Neural cell (in vitro differentiated cells): ENCODE measurements around the gene ADGRL1. TPM values are rescaled to one million over a fixed set of nuclear protein-coding genes. Genes with fewer than 3 reads are reported as not detected.

Source experiments
- H2AFZ ChIP-seq: fragments of 200-600, 300-800 bp; sonication (generic), shearing (Covaris generic); 2 replicates; pipeline ENCODE4 v1.6.0; 2014; ENCODE audit warnings: low read depth, mild to moderate bottlenecking, antibody characterized with exemption, low read length, moderate library complexity
- H3F3A ChIP-seq: fragments of 200-600 bp; shearing (Covaris generic); 2 replicates; pipeline ENCODE4 v1.6.1; 2016; ENCODE audit warnings: mild to moderate bottlenecking, moderate library complexity, mixed read lengths, antibody characterized with exemption, low read length; ENCODE audit not compliant: insufficient read depth, poor library complexity, severe bottlenecking
- H3K27ac ChIP-seq: fragments of 200-600, 300-800 bp; sonication (generic), shearing (Covaris generic); 2 replicates; pipeline ENCODE4 v1.5.1; 2014; ENCODE audit warnings: mild to moderate bottlenecking, low read length, moderate library complexity
- H3K27me3 ChIP-seq: fragments of 300-800, 200-600 bp; sonication (generic), shearing (Covaris generic); 2 replicates; pipeline ENCODE4 v1.6.0; 2014; ENCODE audit warnings: mild to moderate bottlenecking, low read depth, low read length, moderate library complexity; ENCODE audit not compliant: insufficient read depth
- H3K36me3 ChIP-seq: fragments of 300-800, 200-600 bp; sonication (generic), shearing (Covaris generic); 2 replicates; pipeline ENCODE4 v1.5.1; 2014; ENCODE audit warnings: mild to moderate bottlenecking, antibody characterized with exemption, low read length, moderate library complexity; ENCODE audit not compliant: insufficient read depth
- H3K4me2 ChIP-seq: fragments of 300-800, 200-600 bp; sonication (generic), shearing (Covaris generic); 2 replicates; pipeline ENCODE4 v1.6.0; 2014; ENCODE audit warnings: mild to moderate bottlenecking, low read length
- H3K4me3 ChIP-seq: fragments of 300-800, 200-600 bp; sonication (generic), shearing (Covaris generic); 2 replicates; pipeline ENCODE4 v1.5.1; 2014; ENCODE audit warnings: mild to moderate bottlenecking, low read length, moderate library complexity
- H3K79me2 ChIP-seq: fragments of 200-600 bp; shearing (Covaris generic); replicated peaks from 2 replicates; pipeline ENCODE4 v1.6.0; 2014; ENCODE audit warnings: mild to moderate bottlenecking, low read length, moderate library complexity; ENCODE audit not compliant: insufficient read depth
- H3K9ac ChIP-seq: fragments of 300-800, 200-600 bp; sonication (generic), shearing (Covaris generic); 2 replicates; pipeline ENCODE4 v1.6.1; 2016; ENCODE audit warnings: mild to moderate bottlenecking, low read length, mixed read lengths
- H3K9me2 ChIP-seq: fragments of 200-600 bp; shearing (Covaris generic); 2 replicates; pipeline ENCODE4 v1.6.1; 2016; ENCODE audit warnings: mild to moderate bottlenecking, low read length, mixed read lengths; ENCODE audit not compliant: insufficient read depth
- H3K9me3 ChIP-seq: fragments of 200-600, 300-800 bp; sonication (generic), shearing (Covaris generic); 2 replicates; pipeline ENCODE4 v1.6.1; 2016; ENCODE audit warnings: mild to moderate bottlenecking, mixed run types, low read length, moderate library complexity, mixed read lengths
- H4K20me1 ChIP-seq: fragments of 200-600 bp; shearing (Covaris generic); 2 replicates; pipeline ENCODE4 v1.6.1; 2016; ENCODE audit warnings: mild to moderate bottlenecking, mixed run types; ENCODE audit not compliant: insufficient read depth
- EP300 ChIP-seq: fragments of 450-650 bp; conservative IDR thresholded peaks from 2 replicates; pipeline ENCODE4 v1.6.1; 2014; ENCODE audit warnings: antibody characterized with exemption, mild to moderate bottlenecking, moderate library complexity; ENCODE audit not compliant: poor library complexity, severe bottlenecking
- EZH2 ChIP-seq: fragments of 200-600, 300-800 bp; shearing (Covaris generic), sonication (generic); IDR thresholded peaks from 2 replicates; pipeline ENCODE4 v1.6.1; 2014; ENCODE audit warnings: antibody characterized with exemption, low read length, borderline replicate concordance, mild to moderate bottlenecking; ENCODE audit not compliant: insufficient read depth, poor library complexity, severe bottlenecking
- MXI1 ChIP-seq: fragments of 450-650 bp; conservative IDR thresholded peaks from 2 replicates; pipeline ENCODE4 v1.6.1; 2014; ENCODE audit warnings: antibody characterized with exemption, mild to moderate bottlenecking; ENCODE audit not compliant: poor library complexity, severe bottlenecking
- POLR2AphosphoS5 ChIP-seq: IDR thresholded peaks from 2 replicates; pipeline ENCODE4 v1.6.1; 2012
- RAD21 ChIP-seq: fragments of 450-650 bp; conservative IDR thresholded peaks from 2 replicates; pipeline ENCODE4 v1.6.1; 2014; ENCODE audit warnings: antibody characterized with exemption, mild to moderate bottlenecking, moderate library complexity
- REST ChIP-seq: IDR thresholded peaks from 2 replicates; pipeline ENCODE4 v1.6.1; 2012; ENCODE audit warnings: borderline replicate concordance
- SMC3 ChIP-seq: fragments of 450-650 bp; conservative IDR thresholded peaks from 2 replicates; pipeline ENCODE4 v1.6.1; 2014; ENCODE audit warnings: antibody characterized with exemption, mild to moderate bottlenecking, moderate library complexity; ENCODE audit not compliant: poor library complexity
- TAF1 ChIP-seq: IDR thresholded peaks from 2 replicates; pipeline ENCODE4 v1.6.1; 2012; ENCODE audit warnings: low read depth
- polyA plus RNA-seq: library from polyadenylated mRNA; depleted of rRNA; stranded (reverse); fragments of >200 nt; gene quantifications from 2 replicates; pipeline ENCODE4 v1.2.3, GENCODE V29; 2014
- TF ChIP-seq, protein P1 (sequence below): fragments of 450-650 bp; IDR thresholded peaks from 2 replicates; pipeline ENCODE4 v1.5.1; 2014; ENCODE audit warnings: antibody characterized with exemption, mild to moderate bottlenecking, moderate library complexity; ENCODE audit not compliant: poor library complexity, severe bottlenecking

The ADGRL1 gene
- polyA plus RNA-seq, 1 donor from 2014 or later = 22.2 TPM

GRCh38 chr19:14155371-14155770, 50.6 kb downstream of the ADGRL1 start:
- H3K27ac ChIP-seq = no peak overlapping the region
- no peaks in the 10 kb centered on the region for H4K20me1 ChIP-seq
- H3F3A ChIP-seq = no peaks in the 10 kb centered on the region
- H3K9me2 ChIP-seq = no peaks in the 10 kb centered on the region
- H3K9ac ChIP-seq = no peak overlapping the region
- H3K9me3 ChIP-seq = no peaks in the 10 kb centered on the region
- peaks cover 15% of the 10 kb centered on the region for H3K36me3 ChIP-seq
- no peaks in the 10 kb centered on the region for H3K27me3 ChIP-seq
- no peak overlapping the region for H3K4me3 ChIP-seq
- H3K79me2 ChIP-seq = no peaks in the 10 kb centered on the region
- H3K4me2 ChIP-seq = no peak overlapping the region
- H2AFZ ChIP-seq = no peak overlapping the region
- TF ChIP-seq EP300 = no peak
- TF ChIP-seq EZH2 = no peak
- TF ChIP-seq, protein P1, sequence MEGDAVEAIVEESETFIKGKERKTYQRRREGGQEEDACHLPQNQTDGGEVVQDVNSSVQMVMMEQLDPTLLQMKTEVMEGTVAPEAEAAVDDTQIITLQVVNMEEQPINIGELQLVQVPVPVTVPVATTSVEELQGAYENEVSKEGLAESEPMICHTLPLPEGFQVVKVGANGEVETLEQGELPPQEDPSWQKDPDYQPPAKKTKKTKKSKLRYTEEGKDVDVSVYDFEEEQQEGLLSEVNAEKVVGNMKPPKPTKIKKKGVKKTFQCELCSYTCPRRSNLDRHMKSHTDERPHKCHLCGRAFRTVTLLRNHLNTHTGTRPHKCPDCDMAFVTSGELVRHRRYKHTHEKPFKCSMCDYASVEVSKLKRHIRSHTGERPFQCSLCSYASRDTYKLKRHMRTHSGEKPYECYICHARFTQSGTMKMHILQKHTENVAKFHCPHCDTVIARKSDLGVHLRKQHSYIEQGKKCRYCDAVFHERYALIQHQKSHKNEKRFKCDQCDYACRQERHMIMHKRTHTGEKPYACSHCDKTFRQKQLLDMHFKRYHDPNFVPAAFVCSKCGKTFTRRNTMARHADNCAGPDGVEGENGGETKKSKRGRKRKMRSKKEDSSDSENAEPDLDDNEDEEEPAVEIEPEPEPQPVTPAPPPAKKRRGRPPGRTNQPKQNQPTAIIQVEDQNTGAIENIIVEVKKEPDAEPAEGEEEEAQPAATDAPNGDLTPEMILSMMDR = no peak
- no peak for TF ChIP-seq REST
- no peak for TF ChIP-seq MXI1
- TF ChIP-seq POLR2AphosphoS5 = no peak
- no peak for TF ChIP-seq RAD21
- TF ChIP-seq TAF1 = no peak
- TF ChIP-seq SMC3 = no peak

- H3F3A ChIP-seq = no peaks in the 10 kb centered on the region
- no peak overlapping the region for H2AFZ ChIP-seq
- no peaks in the 10 kb centered on the region for H3K9me2 ChIP-seq
- H3K27me3 ChIP-seq = no peaks in the 10 kb centered on the region
- no peaks in the 10 kb centered on the region for H3K9me3 ChIP-seq
- H3K27ac ChIP-seq = no peak overlapping the region
- H3K79me2 ChIP-seq = no peaks in the 10 kb centered on the region
- H4K20me1 ChIP-seq = no peaks in the 10 kb centered on the region
- peaks cover 6% of the 10 kb centered on the region for H3K36me3 ChIP-seq
- no peak overlapping the region for H3K4me3 ChIP-seq
- TF ChIP-seq TAF1 (no peak), POLR2AphosphoS5 (no peak), RAD21 (no peak), MXI1 (no peak), REST (no peak), EZH2 (no peak), SMC3 (no peak), EP300 (no peak)
- TF ChIP-seq, protein P1 = no peak
- H3K4me2 ChIP-seq = no peak overlapping the region
- no peak overlapping the region for H3K9ac ChIP-seq
These were observed 53.3 kb downstream of the ADGRL1 start for GRCh38 chr19:14152713-14153112.
